GM18520 (cell line): ENCODE data around the gene RFX2.

Experiments
- ATAC-seq: cut with Tn5 transposase; IDR thresholded peaks from one replicate; pipeline ENCODE4 v1.9.1; 2021; ENCODE audit not compliant: unreplicated experiment

Gene RFX2

GRCh38 chr19:6105444-6105843, 4.9 kb downstream of the RFX2 start:
- no peak for ATAC-seq

DNA sequence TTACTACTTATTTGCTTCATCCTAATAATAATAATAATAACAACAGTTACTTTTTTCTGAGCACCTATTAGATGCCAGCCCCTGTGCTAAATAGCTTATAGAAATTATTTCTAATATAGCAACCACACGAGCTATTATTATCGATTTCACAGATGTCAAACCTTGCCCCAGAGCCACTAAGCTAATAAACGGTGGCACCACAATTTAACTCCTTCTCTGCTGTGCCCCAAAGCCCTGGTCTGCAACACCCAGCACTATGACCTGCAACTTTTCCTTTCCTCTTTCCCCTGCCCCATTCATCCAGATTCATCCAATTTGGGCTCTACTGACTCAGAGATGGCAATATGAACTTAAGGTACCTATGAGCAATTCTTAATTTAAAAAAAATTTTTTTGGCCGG, 6.4 kb downstream of the RFX2 start:
- no peak for ATAC-seq

GRCh38 chr19:6103217-6103644, 7.1 kb downstream of the RFX2 start:
- ATAC-seq = no peak

DNA sequence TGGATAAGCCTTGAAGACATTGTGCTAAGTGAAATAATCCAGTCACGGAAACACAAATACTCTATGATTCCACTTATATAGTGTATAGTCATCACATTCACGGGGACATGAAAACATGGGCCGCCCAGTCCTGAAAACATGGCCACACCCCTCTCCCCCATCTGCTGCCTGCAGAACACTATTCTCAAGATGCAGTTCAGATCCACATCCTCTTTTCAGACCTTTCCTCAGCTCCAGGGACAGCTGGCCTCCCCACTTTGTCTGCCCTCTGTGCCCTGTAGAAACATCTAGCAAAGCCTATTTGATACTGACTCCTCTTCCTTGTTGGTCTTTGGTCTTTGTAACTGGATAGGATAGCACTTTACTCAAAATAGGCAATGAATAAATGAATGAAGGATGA, 8.3 kb downstream of the RFX2 start:
- ATAC-seq = no peak

- no peak for ATAC-seq
Measured at GRCh38 chr19:6101291-6101825, 8.9 kb downstream of the RFX2 start.

- no peak for ATAC-seq
Measured at GRCh38 chr19:6100284-6100915, 9.9 kb downstream of the RFX2 start.

GRCh38 chr19:6099599-6099998, 10.7 kb downstream of the RFX2 start:
- no peak for ATAC-seq

- no peak for ATAC-seq
Measured at GRCh38 chr19:6099033-6099432, 11.3 kb downstream of the RFX2 start.

- ATAC-seq = no peak
Measured at GRCh38 chr19:6098574-6098973, 11.7 kb downstream of the RFX2 start.

DNA sequence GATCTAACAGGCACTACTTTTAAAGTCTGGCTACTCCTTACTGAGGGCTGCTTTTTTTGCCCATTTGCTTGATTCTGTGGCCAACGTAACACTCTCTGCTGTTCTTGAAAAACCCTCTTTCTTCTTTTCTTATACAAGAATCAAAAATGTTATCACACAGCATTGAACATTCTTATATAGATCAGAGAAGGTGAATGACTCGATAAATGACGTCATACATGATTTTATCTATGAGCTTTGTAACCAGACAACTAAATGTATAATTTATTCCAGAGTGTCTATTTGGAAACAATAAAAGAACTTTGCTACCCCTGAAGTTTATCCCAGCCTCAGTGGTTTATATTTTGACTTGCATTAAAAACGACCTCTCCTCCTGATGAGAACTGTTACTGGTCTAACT, 12.4 kb downstream of the RFX2 start:
- no peak for ATAC-seq

DNA sequence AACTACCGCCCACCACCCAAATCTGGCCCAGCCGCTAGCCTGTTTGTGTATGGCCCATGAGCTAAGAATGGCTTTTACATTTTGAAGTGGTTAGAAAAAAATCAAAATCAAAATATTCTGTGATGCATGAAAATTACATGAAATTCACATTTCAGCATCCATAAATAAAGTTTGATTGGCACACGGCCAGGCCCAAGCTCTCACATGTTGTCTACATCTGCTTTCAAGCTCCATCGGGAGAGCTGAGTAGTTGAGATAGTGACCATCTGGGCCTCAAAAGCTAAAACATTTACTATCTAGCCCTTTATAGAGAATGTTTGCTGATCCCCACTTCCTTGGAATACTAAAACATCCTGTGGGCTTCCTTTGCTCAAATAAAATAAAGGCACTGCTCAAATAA, 14.5 kb downstream of the RFX2 start:
- ATAC-seq = no peak

GRCh38 chr19:6092329-6093286, 17.7 kb downstream of the RFX2 start:
- no peak for ATAC-seq

- no peak for ATAC-seq
Measured at GRCh38 chr19:6091771-6092291, 18.5 kb downstream of the RFX2 start.

DNA sequence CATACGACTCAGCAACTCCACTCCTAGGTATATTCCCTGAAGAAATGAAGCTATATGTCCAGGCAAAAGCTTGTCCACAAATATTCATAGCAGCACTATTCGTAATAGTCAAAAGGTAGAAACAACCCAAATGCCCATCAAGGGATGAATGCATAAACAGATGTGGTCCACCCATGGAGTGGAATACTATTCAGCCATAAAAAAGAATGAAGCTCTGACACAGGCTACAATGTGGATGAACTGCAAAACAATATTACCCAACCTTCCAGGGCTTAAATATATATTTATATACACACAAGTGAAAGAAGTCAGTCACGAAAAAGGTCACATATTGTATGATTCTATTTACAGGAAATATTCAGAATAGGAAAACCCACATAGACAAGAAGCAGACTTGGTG, 19.7 kb downstream of the RFX2 start:
- ATAC-seq = no peak

DNA sequence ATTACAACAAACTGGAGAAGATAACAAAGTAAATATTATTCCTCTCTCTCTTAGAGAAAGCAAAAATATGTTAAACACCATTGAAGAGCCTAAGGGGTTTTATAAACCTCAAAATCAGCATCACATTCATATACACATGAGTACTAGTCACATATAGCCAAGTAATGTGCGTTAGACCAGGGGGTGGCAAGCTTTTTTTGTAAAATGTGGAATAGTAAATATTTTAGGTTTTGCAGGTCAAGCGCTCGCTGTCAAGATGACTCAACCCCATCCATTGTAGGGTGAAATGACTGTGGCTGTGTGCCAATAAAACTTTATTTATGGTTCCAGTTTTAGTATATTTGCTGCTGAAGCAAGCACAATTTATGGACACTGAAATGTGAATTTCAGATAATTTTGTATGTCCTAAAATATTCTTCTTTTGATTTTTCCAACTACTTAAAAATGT, 21.7 kb downstream of the RFX2 start:
- no peak for ATAC-seq

- peak; percentile 64 for ATAC-seq
Measured at GRCh38 chr19:6087074-6087571, 23.2 kb downstream of the RFX2 start.

- no peak for ATAC-seq
Measured at GRCh38 chr19:6086068-6086788, 24.1 kb downstream of the RFX2 start.

- ATAC-seq = no peak
Measured at GRCh38 chr19:6084821-6085220, 25.5 kb downstream of the RFX2 start.

GRCh38 chr19:6079107-6079506, 31.2 kb downstream of the RFX2 start:
- no peak for ATAC-seq

DNA sequence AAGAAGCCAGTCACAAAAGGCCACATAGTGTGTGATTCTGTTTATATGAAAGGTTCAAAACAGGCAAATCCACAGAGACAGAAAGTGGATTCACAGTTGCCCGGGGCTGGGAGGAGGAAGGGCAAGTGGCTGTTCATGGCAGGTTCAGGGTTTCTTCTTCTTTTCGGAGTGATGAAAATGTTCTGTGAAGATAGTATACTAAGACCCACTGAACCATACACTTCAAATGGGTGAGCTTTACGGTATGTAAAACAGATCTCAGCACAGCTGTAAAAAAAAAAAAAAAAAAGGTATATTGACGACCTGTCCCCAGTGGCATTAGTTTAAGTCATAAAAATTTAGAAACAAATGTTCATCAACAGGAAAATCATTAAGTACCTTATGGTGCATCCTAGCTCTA, 32.2 kb downstream of the RFX2 start:
- no peak for ATAC-seq
